Measurements from ENCODE around the gene CBX7. TPM values are rescaled to one million over a fixed set of nuclear protein-coding genes. Genes with fewer than 3 reads are reported as not detected.

The CBX7 gene
- polyA plus RNA-seq, 2 of the 4 experiments (the other 2 are of a cell fraction), result 0.79 to 2.5 TPM

GRCh38 chr22:39142088-39142680, 10.3 kb downstream of the CBX7 start:
- no peak overlapping the region for H3K4me2 ChIP-seq
- FAIRE-seq (no peak), DNase-seq (ENCODE audit: low read depth in 1 of 2, low spot score in 1 of 2) (no peak), ATAC-seq (no peak)
- no peak overlapping the region for H3K27ac ChIP-seq
- peaks cover 10% of the 10 kb centered on the region; the same call in 2 of the 3 replicates for H3K4me1 ChIP-seq
- CTCF ChIA-PET, result interaction anchor here (1.0 kb wide), 1 partner anchor 28 kb away, joined by 3 read pairs; no protein-coding TSS in a partner anchor
- TF ChIP-seq HOXB5 (CRISPR knock-in tag; IDR thresholded peaks at IDR 0.05) (no peak), CHD4 (IDR thresholded peaks at IDR 0.05; ENCODE audit: borderline replicate concordance) (no peak), HOXA7 (CRISPR knock-in tag; IDR thresholded peaks at IDR 0.05) (no peak), MAFK (IDR thresholded peaks at IDR 0.05; ENCODE audit: partially characterized antibody) (no peak), CBX2 (IDR thresholded peaks at IDR 0.05; ENCODE audit: borderline replicate concordance, low read depth) (no peak), ZSCAN20 (CRISPR knock-in tag; IDR thresholded peaks at IDR 0.05) (no peak), JUN (IDR thresholded peaks at IDR 0.05) (no peak), NFE2L2 (conservative IDR thresholded peaks at IDR 0.05; ENCODE audit: low read length) (no peak), REST (IDR thresholded peaks at IDR 0.05) (no peak), HES2 (IDR thresholded peaks at IDR 0.05) (no peak), GATA3 (IDR thresholded peaks at IDR 0.05; ENCODE audit: borderline replicate concordance) (no peak), MAZ (IDR thresholded peaks at IDR 0.05; ENCODE audit: borderline replicate concordance, low read depth, low read length) (no peak), MAX (IDR thresholded peaks at IDR 0.05) (no peak), ZFP36 (IDR thresholded peaks at IDR 0.05; ENCODE audit: borderline replicate concordance, partially characterized antibody) (no peak), ATOH8 (CRISPR knock-in tag; IDR thresholded peaks at IDR 0.05; ENCODE audit: low read depth) (no peak), RFX5 (IDR thresholded peaks at IDR 0.05) (no peak)
- POLR2A ChIA-PET, result no interaction called here
- H3K4me3 ChIP-seq, result no peak overlapping the region
- WGBS (ENCODE audit: missing lambda C conversion rate), result 88% methylated on average over 12 of the region's 14 CpGs
- H3K9me3 ChIP-seq, result no peaks in the 10 kb centered on the region

GRCh38 chr22:39139933-39140332, 12.5 kb downstream of the CBX7 start:
- no peaks in the 10 kb centered on the region for H3K9me3 ChIP-seq
- ChIA-PET CTCF (interaction anchor here (0.8 to 1.7 kb wide), 2 partner anchors 10 to 269 kb away, joined by 3 read pairs; no protein-coding TSS in a partner anchor), POLR2A (no interaction called here)
- no peak overlapping the region for H3K27ac ChIP-seq
- no peak overlapping the region for H3K4me2 ChIP-seq
- FAIRE-seq (no peak), ATAC-seq (no peak), DNase-seq (ENCODE audit: low read depth in 1 of 2, low spot score in 1 of 2) (no peak)
- 72% methylated on average over 7 of the region's 7 CpGs for WGBS (ENCODE audit: missing lambda C conversion rate)
- TF ChIP-seq CHD4 (IDR thresholded peaks at IDR 0.05; ENCODE audit: borderline replicate concordance), result no peak
- no peak for TF ChIP-seq POLR2A (IDR thresholded peaks at IDR 0.05; ENCODE audit: low read length)
- no peak for TF ChIP-seq ZNF302 (CRISPR knock-in tag; IDR thresholded peaks at IDR 0.05)
- no peak for TF ChIP-seq HES2 (IDR thresholded peaks at IDR 0.05)
- TF ChIP-seq ZSCAN20 (CRISPR knock-in tag; IDR thresholded peaks at IDR 0.05), result no peak
- no peak for TF ChIP-seq CBX8 (IDR thresholded peaks at IDR 0.05)
- TF ChIP-seq JUN (IDR thresholded peaks at IDR 0.05), result no peak
- no peak for TF ChIP-seq PHF8 (IDR thresholded peaks at IDR 0.05; ENCODE audit: borderline replicate concordance, low read depth)
- TF ChIP-seq RARB (CRISPR knock-in tag; IDR thresholded peaks at IDR 0.05), result no peak
- TF ChIP-seq ATOH8 (CRISPR knock-in tag; IDR thresholded peaks at IDR 0.05; ENCODE audit: low read depth), result no peak
- TF ChIP-seq NR3C1 (IDR thresholded peaks at IDR 0.05), result no peak
- TF ChIP-seq HEYL (CRISPR knock-in tag; IDR thresholded peaks at IDR 0.05), result no peak
- no peak for TF ChIP-seq NFE2L2 (conservative IDR thresholded peaks at IDR 0.05; ENCODE audit: low read length)
- no peak for TF ChIP-seq MAFK (IDR thresholded peaks at IDR 0.05; ENCODE audit: partially characterized antibody)
- no peak for TF ChIP-seq RNF2 (IDR thresholded peaks at IDR 0.05; ENCODE audit: borderline replicate concordance, low read depth)
- no peak for TF ChIP-seq USF2 (IDR thresholded peaks at IDR 0.05)
- no peak for TF ChIP-seq EHF (CRISPR knock-in tag; IDR thresholded peaks at IDR 0.05)
- TF ChIP-seq HDAC2 (IDR thresholded peaks at IDR 0.05), result no peak
- TF ChIP-seq ZFP36 (IDR thresholded peaks at IDR 0.05; ENCODE audit: borderline replicate concordance, partially characterized antibody), result no peak
- H3K4me1 ChIP-seq, result peaks cover 6% of the 10 kb centered on the region; the same call in 2 of the 3 replicates
- H3K4me3 ChIP-seq, result no peak overlapping the region
